NCI-H524 treated with DMSO at 0.1 percent for 48 hours (cell line): ENCODE results near the gene CDC42BPB.

ENCODE experiments used
- DNase-seq: peaks from one replicate; lab custom pipeline; 2025; lab: John Stamatoyannopoulos, UW

CDC42BPB gene

GRCh38 chr14:102944448-102945330 is 112.7 kb downstream of the CDC42BPB start:
- DNase-seq: no peak

- no peak for DNase-seq
These were observed 113.4 kb downstream of the CDC42BPB start for GRCh38 chr14:102943979-102944378.

- DNase-seq: no peak
These were observed 113.9 kb downstream of the CDC42BPB start for GRCh38 chr14:102943454-102943853.

GRCh38 chr14:102942069-102942468 is 115.3 kb downstream of the CDC42BPB start:
- DNase-seq: no peak

- no peak for DNase-seq
These were observed 115.8 kb downstream of the CDC42BPB start for GRCh38 chr14:102941419-102942011.

GRCh38 chr14:102940729-102941362 is 116.5 kb downstream of the CDC42BPB start:
- no peak for DNase-seq

GRCh38 chr14:102939820-102940561 is 117.4 kb downstream of the CDC42BPB start:
- DNase-seq: no peak

- DNase-seq: no peak
These were observed 118.0 kb downstream of the CDC42BPB start for GRCh38 chr14:102939329-102939728.

- DNase-seq: no peak
These were observed 119.2 kb downstream of the CDC42BPB start for GRCh38 chr14:102938191-102938590.

GRCh38 chr14:102937331-102938175 is 119.8 kb downstream of the CDC42BPB start:
- no peak for DNase-seq

GRCh38 chr14:102935756-102936155 is 121.6 kb downstream of the CDC42BPB start:
- no peak for DNase-seq

- DNase-seq: no peak
These were observed 123.6 kb downstream of the CDC42BPB start for GRCh38 chr14:102933618-102934231.

- no peak for DNase-seq
These were observed 124.7 kb downstream of the CDC42BPB start for GRCh38 chr14:102932484-102933248.

- DNase-seq: no peak
These were observed 125.6 kb downstream of the CDC42BPB start for GRCh38 chr14:102931580-102932285.

- DNase-seq: no peak
These were observed 126.4 kb downstream of the CDC42BPB start for GRCh38 chr14:102930753-102931579.

GRCh38 chr14:102930138-102930752 is 127.1 kb downstream of the CDC42BPB start:
- no peak for DNase-seq

- no peak for DNase-seq
These were observed 127.9 kb downstream of the CDC42BPB start for GRCh38 chr14:102929241-102930137.
